Ishikawa (cell line): Measurements from ENCODE around the gene TKTL2.

Source experiments
- CEBPB ChIP-seq: IDR thresholded peaks from 2 replicates; pipeline ENCODE4 v1.6.1; 2012
- CREB1 ChIP-seq: IDR thresholded peaks from 2 replicates; pipeline ENCODE4 v1.6.1; 2012; ENCODE audit warnings: low read depth
- EGR1 ChIP-seq: IDR thresholded peaks from 2 replicates; pipeline ENCODE4 v1.6.1; 2012
- EP300 ChIP-seq: IDR thresholded peaks from 2 replicates; pipeline ENCODE4 v1.6.1; 2012; ENCODE audit warnings: borderline replicate concordance
- FOXM1 ChIP-seq: IDR thresholded peaks from 2 replicates; pipeline ENCODE4 v1.6.1; 2012; ENCODE audit warnings: low read depth, borderline replicate concordance
- NFIC ChIP-seq: IDR thresholded peaks from 2 replicates; pipeline ENCODE4 v1.6.1; 2012
- RAD21 ChIP-seq: IDR thresholded peaks from 2 replicates; pipeline ENCODE4 v1.6.1; 2012; ENCODE audit warnings: low read depth
- TAF1 ChIP-seq: IDR thresholded peaks from 2 replicates; pipeline ENCODE4 v1.6.1; 2012; ENCODE audit warnings: low read depth, mild to moderate bottlenecking
- TCF12 ChIP-seq: IDR thresholded peaks from 2 replicates; pipeline ENCODE4 v1.6.1; 2012; ENCODE audit warnings: low read depth
- TEAD4 ChIP-seq: IDR thresholded peaks from 2 replicates; pipeline ENCODE4 v1.6.1; 2012
- YY1 ChIP-seq: IDR thresholded peaks from 2 replicates; pipeline ENCODE4 v1.6.1; 2012; ENCODE audit warnings: low read depth
- ZBTB7A ChIP-seq: IDR thresholded peaks from 2 replicates; pipeline ENCODE4 v1.6.1; 2012; ENCODE audit warnings: low read depth
- TF ChIP-seq, protein P1 (sequence below): IDR thresholded peaks from 2 replicates; pipeline ENCODE4 v1.6.1; 2012
- TF ChIP-seq, protein P2 (sequence below): IDR thresholded peaks from 2 replicates; pipeline ENCODE4 v1.6.1; 2012
- TF ChIP-seq, protein P3 (sequence below): IDR thresholded peaks from 2 replicates; pipeline ENCODE4 v1.6.1; 2012; ENCODE audit warnings: low read depth, mild to moderate bottlenecking

TKTL2 gene, protein sequence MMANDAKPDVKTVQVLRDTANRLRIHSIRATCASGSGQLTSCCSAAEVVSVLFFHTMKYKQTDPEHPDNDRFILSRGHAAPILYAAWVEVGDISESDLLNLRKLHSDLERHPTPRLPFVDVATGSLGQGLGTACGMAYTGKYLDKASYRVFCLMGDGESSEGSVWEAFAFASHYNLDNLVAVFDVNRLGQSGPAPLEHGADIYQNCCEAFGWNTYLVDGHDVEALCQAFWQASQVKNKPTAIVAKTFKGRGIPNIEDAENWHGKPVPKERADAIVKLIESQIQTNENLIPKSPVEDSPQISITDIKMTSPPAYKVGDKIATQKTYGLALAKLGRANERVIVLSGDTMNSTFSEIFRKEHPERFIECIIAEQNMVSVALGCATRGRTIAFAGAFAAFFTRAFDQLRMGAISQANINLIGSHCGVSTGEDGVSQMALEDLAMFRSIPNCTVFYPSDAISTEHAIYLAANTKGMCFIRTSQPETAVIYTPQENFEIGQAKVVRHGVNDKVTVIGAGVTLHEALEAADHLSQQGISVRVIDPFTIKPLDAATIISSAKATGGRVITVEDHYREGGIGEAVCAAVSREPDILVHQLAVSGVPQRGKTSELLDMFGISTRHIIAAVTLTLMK

DNA sequence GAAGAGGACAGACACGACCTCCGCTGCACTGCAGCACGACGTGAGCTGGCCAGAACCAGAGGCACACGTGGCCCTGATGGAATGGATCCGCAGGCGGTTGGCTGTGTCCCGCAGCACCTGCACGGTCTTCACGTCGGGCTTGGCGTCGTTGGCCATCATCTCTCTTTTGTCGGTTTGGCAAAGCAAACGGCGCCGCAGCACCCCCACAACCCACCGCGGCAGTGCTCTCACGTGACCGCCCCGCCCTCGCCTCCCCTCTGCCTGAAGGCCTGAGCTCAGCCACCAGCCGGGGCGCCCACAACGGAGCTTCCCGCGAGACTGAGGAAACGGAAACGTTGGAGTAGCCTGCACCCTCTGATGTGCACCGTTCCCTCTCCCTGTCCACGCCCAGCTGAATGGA, at the start of gene TKTL2:
TKTL2 (minus strand) TSS at position 179 of the 400 bp plus-strand sequence; CDS start at position 159, 20 bp downstream.
- TF ChIP-seq, protein P1, sequence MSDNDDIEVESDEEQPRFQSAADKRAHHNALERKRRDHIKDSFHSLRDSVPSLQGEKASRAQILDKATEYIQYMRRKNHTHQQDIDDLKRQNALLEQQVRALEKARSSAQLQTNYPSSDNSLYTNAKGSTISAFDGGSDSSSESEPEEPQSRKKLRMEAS: no peak

DNA sequence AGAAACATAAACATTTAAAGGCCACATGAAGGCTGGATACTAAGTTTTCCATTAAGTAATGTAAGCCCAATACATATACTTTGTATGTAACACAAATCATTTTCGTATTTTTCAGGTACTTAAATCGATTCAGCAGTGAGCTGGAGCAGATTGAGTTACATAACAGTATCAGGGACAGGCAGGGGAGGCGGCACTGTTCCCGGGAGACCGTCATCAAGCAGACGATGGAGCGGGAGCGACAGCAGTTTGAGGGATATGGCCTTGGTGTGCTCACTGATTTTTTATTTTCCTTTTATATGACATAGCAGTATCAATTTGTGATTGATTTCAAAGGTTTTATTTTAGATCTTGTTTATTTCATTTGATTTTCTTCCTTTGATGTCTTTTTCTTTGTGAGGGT, 41.6 kb upstream of the TKTL2 start:
- TF ChIP-seq EP300: no peak
- no peak for TF ChIP-seq YY1
- no peak for TF ChIP-seq TCF12
- no peak for TF ChIP-seq CEBPB
- no peak for TF ChIP-seq NFIC
- TF ChIP-seq, protein P2, sequence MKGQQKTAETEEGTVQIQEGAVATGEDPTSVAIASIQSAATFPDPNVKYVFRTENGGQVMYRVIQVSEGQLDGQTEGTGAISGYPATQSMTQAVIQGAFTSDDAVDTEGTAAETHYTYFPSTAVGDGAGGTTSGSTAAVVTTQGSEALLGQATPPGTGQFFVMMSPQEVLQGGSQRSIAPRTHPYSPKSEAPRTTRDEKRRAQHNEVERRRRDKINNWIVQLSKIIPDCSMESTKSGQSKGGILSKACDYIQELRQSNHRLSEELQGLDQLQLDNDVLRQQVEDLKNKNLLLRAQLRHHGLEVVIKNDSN: no peak
- no peak for TF ChIP-seq EGR1
- TF ChIP-seq, protein P1: no peak
- no peak for TF ChIP-seq TEAD4
- TF ChIP-seq, protein P3, sequence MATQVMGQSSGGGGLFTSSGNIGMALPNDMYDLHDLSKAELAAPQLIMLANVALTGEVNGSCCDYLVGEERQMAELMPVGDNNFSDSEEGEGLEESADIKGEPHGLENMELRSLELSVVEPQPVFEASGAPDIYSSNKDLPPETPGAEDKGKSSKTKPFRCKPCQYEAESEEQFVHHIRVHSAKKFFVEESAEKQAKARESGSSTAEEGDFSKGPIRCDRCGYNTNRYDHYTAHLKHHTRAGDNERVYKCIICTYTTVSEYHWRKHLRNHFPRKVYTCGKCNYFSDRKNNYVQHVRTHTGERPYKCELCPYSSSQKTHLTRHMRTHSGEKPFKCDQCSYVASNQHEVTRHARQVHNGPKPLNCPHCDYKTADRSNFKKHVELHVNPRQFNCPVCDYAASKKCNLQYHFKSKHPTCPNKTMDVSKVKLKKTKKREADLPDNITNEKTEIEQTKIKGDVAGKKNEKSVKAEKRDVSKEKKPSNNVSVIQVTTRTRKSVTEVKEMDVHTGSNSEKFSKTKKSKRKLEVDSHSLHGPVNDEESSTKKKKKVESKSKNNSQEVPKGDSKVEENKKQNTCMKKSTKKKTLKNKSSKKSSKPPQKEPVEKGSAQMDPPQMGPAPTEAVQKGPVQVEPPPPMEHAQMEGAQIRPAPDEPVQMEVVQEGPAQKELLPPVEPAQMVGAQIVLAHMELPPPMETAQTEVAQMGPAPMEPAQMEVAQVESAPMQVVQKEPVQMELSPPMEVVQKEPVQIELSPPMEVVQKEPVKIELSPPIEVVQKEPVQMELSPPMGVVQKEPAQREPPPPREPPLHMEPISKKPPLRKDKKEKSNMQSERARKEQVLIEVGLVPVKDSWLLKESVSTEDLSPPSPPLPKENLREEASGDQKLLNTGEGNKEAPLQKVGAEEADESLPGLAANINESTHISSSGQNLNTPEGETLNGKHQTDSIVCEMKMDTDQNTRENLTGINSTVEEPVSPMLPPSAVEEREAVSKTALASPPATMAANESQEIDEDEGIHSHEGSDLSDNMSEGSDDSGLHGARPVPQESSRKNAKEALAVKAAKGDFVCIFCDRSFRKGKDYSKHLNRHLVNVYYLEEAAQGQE: no peak
- no peak for TF ChIP-seq RAD21
- no peak for TF ChIP-seq FOXM1

DNA sequence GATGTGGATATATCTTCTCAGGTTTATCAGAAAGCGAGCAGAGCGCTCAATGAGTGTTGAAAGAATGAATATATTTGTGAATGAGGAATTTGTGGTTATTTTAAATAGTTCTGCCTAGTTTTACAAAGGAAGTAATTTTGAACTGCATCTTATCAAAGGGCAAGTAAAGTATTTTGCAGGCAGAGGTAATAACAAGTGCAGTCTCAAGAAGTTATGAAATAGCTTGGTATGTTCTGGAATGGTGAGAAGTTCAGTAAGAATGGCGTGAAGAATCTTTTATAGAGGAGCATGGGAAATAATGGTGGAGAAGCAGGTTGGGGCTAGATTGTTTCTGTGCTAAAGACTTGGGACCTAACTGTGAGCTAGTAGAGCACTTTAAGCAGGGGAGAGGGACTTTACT, 31.8 kb upstream of the TKTL2 start:
- no peak for TF ChIP-seq FOXM1
- TF ChIP-seq, protein P2: no peak
- TF ChIP-seq EGR1: no peak
- TF ChIP-seq YY1: no peak
- TF ChIP-seq ZBTB7A: no peak
- TF ChIP-seq, protein P1: no peak
- TF ChIP-seq EP300: no peak
- no peak for TF ChIP-seq TEAD4
- TF ChIP-seq CEBPB: no peak
- no peak for TF ChIP-seq TCF12
- TF ChIP-seq RAD21: no peak
- no peak for TF ChIP-seq NFIC
- TF ChIP-seq TAF1: no peak
- TF ChIP-seq, protein P3: no peak
- TF ChIP-seq CREB1: no peak

DNA sequence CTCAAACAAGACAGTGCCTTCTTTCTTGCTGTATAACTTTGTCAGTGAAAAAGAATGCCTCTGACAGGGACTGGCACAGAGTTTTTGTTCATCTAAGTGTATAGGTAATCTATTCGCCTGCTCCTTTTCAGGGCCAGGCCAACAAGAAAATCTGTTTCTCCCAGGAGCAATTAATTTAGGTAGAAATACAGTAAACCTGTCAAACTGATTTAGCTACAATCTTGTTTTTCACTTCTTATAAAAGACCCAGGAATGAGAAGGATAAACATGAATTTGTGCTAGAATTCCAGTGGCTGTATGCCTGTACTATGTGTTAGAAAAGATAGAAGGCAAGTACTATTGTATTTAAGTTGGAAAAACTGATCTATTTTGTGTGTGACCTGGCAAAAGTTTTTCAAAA, 27.0 kb upstream of the TKTL2 start:
- TF ChIP-seq TEAD4: no peak
- TF ChIP-seq, protein P3: no peak
